Stimulated activated naive CD8-positive, alpha-beta T cell treated with anti-CD3 and anti-CD28 coated beads, Interleukin-15, Interleukin-2, amounts not matched to agents 100 U/mL and 50 U/mL, for 24 hours (primary cell): ENCODE measurements around the gene NT5DC4.

Source experiments
- ATAC-seq: fragments of 150-1000 bp; cut with Tn5 transposase; one replicate; pipeline ENCODE4 v1.10.0; 2021
- DNase-seq: peaks from one replicate; pipeline ENCODE4 v3.0.0; 2021

NT5DC4 gene

GRCh38 chr2:112755444-112755843, 34.6 kb downstream of the NT5DC4 start:
- DNase-seq (no peak), ATAC-seq (no peak)

- DNase-seq: no peak
- ATAC-seq: no peak
Observed at GRCh38 chr2:112756207-112756606, 35.4 kb downstream of the NT5DC4 start.

GRCh38 chr2:112757265-112757664, 36.4 kb downstream of the NT5DC4 start:
- DNase-seq (no peak), ATAC-seq (no peak)

DNA sequence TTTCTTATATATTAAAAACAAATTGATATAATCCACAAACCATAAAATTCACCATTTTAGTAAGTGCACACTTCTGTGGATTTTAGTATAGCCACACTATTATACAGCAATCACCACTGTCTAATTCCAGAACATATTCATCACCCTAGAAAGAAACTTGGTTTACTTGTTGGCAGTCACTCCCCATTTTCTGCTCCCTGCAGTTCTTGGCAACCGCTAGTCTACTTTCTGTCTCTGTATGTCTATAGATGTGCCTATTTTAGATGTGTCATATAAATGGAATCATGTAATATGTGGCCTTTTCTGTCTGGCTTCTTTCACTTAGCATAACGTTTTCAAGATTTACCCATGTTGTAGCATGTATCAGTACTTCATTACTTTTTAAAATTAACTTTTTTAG, 37.9 kb downstream of the NT5DC4 start:
- ATAC-seq (no peak), DNase-seq (no peak)

DNA sequence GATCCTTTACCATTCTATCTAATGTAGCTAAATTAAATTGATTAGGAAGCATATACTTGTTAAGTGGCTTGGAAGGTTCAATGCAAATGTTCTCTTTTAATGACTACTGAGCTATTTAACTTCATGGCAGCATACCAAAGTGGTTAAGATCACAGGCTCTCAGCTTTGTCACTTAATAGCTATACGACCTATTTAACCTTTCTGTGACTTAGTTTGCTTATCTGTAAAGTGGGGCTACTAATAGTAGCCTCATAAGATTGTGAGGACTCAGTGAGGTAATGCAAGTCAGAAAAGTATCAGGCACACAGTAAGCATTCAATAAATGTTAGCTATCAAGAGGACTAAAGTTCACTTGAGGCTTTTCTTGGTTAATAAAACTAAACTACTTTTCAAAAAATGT, 39.3 kb downstream of the NT5DC4 start:
- ATAC-seq (no peak), DNase-seq (no peak)

DNA sequence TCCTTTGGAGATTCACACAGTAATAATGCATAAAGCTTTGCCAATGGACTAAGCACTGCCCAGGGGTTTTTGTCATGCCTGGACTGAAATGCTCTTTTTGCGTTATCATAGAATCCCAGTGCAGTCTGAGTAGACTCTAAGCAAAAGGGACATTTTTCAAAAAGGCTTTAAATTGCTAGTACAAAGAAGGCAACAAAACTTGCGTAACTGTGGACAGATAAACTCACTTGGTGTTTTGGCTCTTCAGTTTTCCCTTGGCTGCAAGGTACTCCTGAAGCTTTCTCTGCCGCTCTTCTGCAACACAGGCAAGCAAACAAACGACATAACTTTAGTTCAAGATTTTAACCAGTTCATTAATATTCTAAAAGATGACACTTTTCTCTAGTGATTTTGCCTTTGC, 41.5 kb downstream of the NT5DC4 start:
- DNase-seq: no peak

GRCh38 chr2:112764071-112765044, 43.5 kb downstream of the NT5DC4 start, which contains the start of gene CKAP2L:
Gene CKAP2L, minus strand, starts transcription at chr2:112764609. Its CDS starts 11 bp downstream, at chr2:112764598.
- ATAC-seq: peak; percentile 97
- peak; percentile 94 for DNase-seq

More for the DNA sequence above, 41.5 kb downstream of the NT5DC4 start:
- no peak for ATAC-seq

GRCh38 chr2:112765251-112765650, 44.4 kb downstream of the NT5DC4 start:
- ATAC-seq: no peak
- no peak for DNase-seq

GRCh38 chr2:112767693-112768330, 47.0 kb downstream of the NT5DC4 start:
- ATAC-seq (no peak), DNase-seq (no peak)

DNA sequence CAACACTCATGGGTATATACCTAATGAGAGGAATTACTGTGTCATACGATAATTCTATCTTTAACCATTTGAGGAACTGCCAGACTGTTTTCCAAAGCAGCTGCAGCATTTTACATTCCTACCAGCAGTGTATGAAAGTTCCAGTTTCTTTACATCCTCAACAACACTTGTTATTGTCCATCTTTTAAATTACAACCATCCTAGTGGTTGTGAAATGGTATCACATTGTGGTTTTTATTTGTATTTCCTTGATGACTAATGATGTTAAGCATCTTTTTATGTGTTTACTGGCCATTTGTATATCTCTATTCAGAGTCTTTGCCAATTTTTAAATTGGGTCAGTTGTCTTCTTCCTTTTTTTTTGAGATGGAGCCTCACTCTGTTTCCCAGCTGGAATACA, 47.6 kb downstream of the NT5DC4 start:
- DNase-seq (no peak), ATAC-seq (no peak)

GRCh38 chr2:112772322-112772721, 51.5 kb downstream of the NT5DC4 start:
- DNase-seq (no peak), ATAC-seq (no peak)

- DNase-seq (no peak), ATAC-seq (no peak)
Observed at GRCh38 chr2:112772911-112773475, 52.2 kb downstream of the NT5DC4 start.

DNA sequence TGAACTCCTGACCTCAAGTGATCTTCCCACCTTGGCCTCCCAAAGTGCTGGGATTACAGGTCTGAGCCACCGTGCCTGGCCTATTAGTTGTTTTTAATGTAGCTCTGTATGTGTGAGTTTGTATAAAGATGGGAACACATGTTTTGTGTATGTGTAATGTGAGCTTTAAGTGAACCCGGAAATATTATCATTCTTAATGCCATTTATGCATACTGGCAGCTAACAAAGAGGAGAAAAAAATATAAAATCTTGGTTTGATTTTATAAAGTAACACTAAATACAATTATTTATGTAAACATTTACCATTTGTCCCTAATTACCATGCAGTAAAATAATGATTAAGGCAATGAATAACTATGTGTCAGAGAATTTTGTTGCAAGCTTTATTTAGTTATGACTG, 52.7 kb downstream of the NT5DC4 start:
- DNase-seq (no peak), ATAC-seq (no peak)

DNA sequence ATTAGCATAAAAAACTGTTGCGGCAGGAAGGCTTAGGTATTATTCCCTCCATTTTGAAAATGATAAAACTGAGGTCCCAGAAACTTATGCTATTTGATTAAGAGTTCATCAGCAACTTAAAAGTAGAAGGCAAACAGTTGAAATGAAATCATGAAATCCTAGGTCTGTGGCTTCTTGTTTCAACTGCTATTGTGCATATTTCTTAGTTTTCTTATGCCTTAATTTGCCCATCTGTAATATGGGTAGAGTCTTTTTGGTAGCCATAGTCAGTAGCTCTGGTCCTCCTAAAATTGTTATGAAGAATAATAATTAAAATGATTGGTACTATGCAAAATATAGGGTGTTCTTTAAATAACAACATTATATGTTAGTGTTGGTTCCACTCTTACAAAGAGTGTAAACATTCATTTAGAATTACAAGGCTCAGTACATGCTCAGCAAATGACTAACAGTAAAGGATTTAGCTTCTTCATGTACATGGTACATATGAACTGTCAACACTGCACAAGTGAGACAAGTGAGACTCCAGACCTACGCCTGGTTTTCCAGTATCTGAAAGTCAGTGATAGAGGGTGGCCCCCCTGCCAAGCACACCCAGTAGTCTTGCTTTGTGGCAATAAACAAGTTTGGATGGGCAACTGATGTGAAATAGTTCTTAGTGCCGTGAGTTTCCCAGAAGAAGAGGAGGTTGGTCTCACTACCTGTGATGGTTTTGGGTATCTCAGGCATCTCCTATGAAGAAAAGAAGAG, 53.9 kb downstream of the NT5DC4 start:
- no peak for DNase-seq

DNA sequence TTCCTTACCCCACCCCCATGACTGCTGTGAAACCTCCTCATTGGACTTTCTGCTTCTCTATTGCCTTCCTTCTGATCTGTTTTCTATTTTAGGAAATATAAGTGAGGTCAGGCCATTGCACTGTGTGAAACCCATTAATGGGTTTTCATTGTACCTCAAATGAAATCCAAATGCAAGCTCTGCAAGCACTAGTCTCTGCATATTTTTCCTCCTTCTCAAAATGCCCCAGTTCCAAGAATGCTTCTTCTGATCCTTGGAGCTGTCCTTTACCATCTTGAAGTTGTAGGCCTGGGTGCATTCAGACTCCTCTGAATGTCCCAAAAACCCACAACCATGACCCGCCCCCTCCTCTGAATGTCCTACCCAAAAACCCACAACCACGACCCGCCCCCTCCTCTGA, 55.3 kb downstream of the NT5DC4 start:
- DNase-seq: no peak
- ATAC-seq: no peak

More for the DNA sequence above, 53.9 kb downstream of the NT5DC4 start:
- no peak for ATAC-seq

- no peak for DNase-seq
- ATAC-seq: no peak
Observed at GRCh38 chr2:112777036-112777435, 56.2 kb downstream of the NT5DC4 start.

- DNase-seq: no peak
- no peak for ATAC-seq
Observed at GRCh38 chr2:112779598-112779997, 58.8 kb downstream of the NT5DC4 start.

DNA sequence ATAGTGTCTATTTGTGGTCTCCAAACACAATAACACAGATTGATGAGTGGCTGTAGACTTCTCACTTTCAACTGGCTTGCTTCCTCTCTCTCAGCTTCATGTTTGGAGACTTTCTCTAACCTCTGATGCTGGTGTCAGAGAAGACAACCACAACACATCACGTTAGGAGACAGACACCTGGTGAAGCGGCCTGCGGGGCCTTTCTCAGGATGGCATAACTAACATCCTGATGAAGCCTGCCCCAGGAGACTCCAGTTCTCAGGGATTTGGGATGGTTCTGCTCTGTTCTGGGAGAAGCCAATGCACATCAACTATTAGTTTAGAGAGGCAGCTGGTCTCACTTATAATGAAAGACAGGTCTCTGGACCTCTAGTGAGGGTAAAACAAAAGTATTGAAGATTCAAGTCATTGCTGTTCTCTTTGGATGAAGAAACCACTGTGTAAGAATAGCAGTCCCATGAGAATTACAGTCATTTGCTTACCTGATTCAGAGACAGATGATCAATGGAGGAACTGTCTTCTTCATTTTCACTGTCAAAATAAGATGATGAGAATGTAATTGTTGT, 61.5 kb downstream of the NT5DC4 start:
- ATAC-seq: peak; percentile 32
- DNase-seq: no peak

DNA sequence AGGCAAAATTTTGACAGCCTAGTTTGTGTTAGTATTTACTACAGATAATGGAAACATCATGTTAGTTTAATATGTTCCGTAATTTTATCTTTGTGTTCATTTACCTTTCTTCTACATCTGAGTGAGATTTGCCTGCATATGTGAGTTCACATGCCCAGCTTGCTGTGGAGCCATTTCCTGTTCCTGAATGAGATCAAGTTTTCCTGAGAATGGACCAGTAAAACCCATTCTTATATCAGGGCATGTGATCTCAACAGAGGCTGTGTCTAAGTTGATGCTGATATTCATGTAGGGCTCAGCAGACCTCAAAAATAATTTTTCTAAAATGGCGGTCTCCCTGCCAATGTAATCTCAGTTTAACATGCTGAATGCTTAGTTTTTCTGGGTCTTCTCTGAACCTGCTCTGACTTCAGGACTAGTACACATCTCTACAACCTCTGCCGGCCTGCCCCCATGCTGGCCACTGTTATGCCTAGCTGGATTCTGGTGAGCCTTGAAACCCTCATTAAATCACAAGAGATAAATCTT, 62.4 kb downstream of the NT5DC4 start:
- ATAC-seq: no peak
- DNase-seq: no peak

DNA sequence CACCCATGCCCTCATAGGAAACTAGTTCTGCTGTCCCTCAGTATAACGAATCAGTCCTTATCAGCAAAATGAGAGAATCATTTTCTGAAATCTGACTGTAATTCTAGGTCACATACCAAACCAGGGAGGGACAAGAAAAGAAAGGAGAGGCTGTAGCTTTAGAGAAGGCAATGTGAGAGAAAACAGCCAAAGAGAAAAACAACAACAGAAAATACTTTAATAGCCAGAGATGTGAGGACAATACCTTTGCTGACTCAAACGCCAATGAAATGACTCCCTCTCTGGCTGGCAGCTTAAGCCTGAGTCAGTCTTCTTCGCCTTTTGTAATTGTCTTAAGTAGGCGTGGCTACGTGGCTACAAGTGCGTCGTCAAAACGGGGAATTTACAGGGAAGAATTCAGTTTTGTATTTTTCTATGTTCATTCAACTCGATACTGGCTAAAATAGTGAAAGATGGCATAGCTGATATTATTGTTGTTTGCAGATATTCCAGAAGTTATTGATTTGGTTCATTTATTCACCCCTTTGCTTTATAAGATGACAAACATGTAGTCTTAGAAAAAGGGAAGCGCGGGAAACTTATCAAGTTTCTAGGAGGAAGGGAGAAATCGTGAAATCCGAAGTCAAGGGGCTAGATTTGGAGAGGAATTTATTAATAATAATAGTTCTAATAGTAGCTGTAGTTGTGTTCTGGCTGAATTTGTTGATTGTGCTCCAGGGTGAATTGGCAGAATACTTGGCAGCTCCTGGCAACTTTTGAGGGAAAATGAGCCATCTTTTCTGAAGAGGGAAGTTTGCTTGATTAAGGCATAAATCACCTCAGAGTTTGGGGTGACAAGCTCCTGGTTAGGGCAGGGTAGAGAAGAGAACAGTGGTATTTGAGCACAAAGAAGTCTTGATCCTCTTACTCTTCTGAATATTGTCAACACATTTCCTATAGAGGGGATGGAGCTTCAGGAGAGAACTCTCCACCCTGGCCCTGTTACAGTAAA, 63.7 kb downstream of the NT5DC4 start, which contains the start of gene IL1A:
IL1A (minus strand) TSS at position 295 of the 991 bp plus-strand sequence. CDS start 723 bp downstream, outside the sequence.
- DNase-seq: no peak
- no peak for ATAC-seq
